Fibroblast of lung (primary cell): Measurements from ENCODE around the gene MED26. TPM values are rescaled to one million over a fixed set of nuclear protein-coding genes. Genes with fewer than 3 reads are reported as not detected.

Experiments
- DNase-seq, 2 donors: peaks; one replicate each; pipeline versions ENCODE4 v3.0.0 to v3.0.0-alpha.2; 2010; ENCODE audit warnings: low read depth in 2 of 2
- H2AFZ ChIP-seq: 2 replicates; pipeline ENCODE4 v1.5.1; 2012; ENCODE audit warnings: low read length, control low read depth, inconsistent platforms
- H3K27ac ChIP-seq: 2 replicates; pipeline ENCODE4 v1.5.1; 2011; ENCODE audit warnings: low read length, control low read depth; ENCODE audit not compliant: insufficient read depth
- H3K27me3 ChIP-seq: 2 replicates; pipeline ENCODE4 v1.5.1; 2011; ENCODE audit warnings: mild to moderate bottlenecking, low read length; ENCODE audit not compliant: control insufficient read depth, insufficient read depth
- H3K36me3 ChIP-seq: 2 replicates; pipeline ENCODE4 v1.5.1; 2011; ENCODE audit warnings: low read length; ENCODE audit not compliant: control insufficient read depth, insufficient read depth
- H3K4me1 ChIP-seq: 2 replicates; pipeline ENCODE4 v1.5.1; 2011; ENCODE audit warnings: low read length; ENCODE audit not compliant: control insufficient read depth, insufficient read depth; ENCODE audit errors: extremely low read depth
- H3K4me2 ChIP-seq: 2 replicates; pipeline ENCODE4 v1.5.1; 2011; ENCODE audit warnings: low read length, control low read depth; ENCODE audit not compliant: insufficient read depth; ENCODE audit errors: extremely low read depth
- H3K4me3 ChIP-seq, 4 experiments: fragments of 200-600 bp in 1 of 4; sonication (generic) in 1 of 4; replicated peaks in 1 of 4; 2 replicates each; pipeline ENCODE4 v1.5.1; 2011 to 2016; ENCODE audit warnings: low read length in 4 of 4, low read depth in 3 of 4, mild to moderate bottlenecking in 3 of 4, control low read depth in 2 of 4, inconsistent platforms in 1 of 4, mixed read lengths in 1 of 4; ENCODE audit not compliant: insufficient read depth in 1 of 4; ENCODE audit errors: control extremely low read depth in 1 of 4
- H3K79me2 ChIP-seq: 2 replicates; pipeline ENCODE4 v1.5.1; 2012; ENCODE audit warnings: mild to moderate bottlenecking, low read length, inconsistent platforms; ENCODE audit not compliant: control insufficient read depth, insufficient read depth
- H3K9ac ChIP-seq: 2 replicates; pipeline ENCODE4 v1.5.1; 2011; ENCODE audit warnings: mild to moderate bottlenecking, low read length, control low read depth; ENCODE audit not compliant: insufficient read depth
- H3K9me3 ChIP-seq: 2 replicates; pipeline ENCODE4 v1.5.1; 2012; ENCODE audit warnings: low read depth, low read length; ENCODE audit not compliant: control insufficient read depth, insufficient read depth
- H4K20me1 ChIP-seq: 2 replicates; pipeline ENCODE4 v1.5.1; 2011; ENCODE audit warnings: low read length; ENCODE audit not compliant: control insufficient read depth, insufficient read depth; ENCODE audit errors: extremely low read depth
- EZH2 ChIP-seq: IDR thresholded peaks from 2 replicates; pipeline ENCODE4 v1.5.1; 2012; ENCODE audit warnings: low read length, control low read depth, mild to moderate bottlenecking; ENCODE audit errors: missing control alignments
- polyA plus RNA-seq, 2 donors: library from polyadenylated mRNA; depleted of rRNA in 1 of 2; stranded (reverse) in 1 of 2; unstranded in 1 of 2; fragments of >200 nt; gene quantifications; 2 replicates each; pipeline ENCODE4 v1.2.1, GENCODE V29; 2011 to 2012; ENCODE audit warnings: missing spikeins in 1 of 2
- total RNA-seq: library from RNA; depleted of rRNA; stranded (reverse); fragments of >200 nt; gene quantifications from 2 replicates; pipeline ENCODE4 v1.2.1, GENCODE V29; 2014
- TF ChIP-seq, protein P1 (sequence below), 2 donors: IDR thresholded peaks in 1 of 2; conservative IDR thresholded peaks in 1 of 2; 1 replicate in 1 of 2; 2 replicates in 1 of 2; pipeline ENCODE4 v1.5.1; 2011 to 2012; ENCODE audit warnings: low read length in 2 of 2, control low read depth in 1 of 2, inconsistent platforms in 1 of 2, low read depth in 1 of 2, mild to moderate bottlenecking in 1 of 2

MED26 gene
- total and polyA plus RNA-seq, 2 donors (not counting 1 experiment from before 2014, with no cell fraction given): 3.7 to 4.5 TPM

DNA sequence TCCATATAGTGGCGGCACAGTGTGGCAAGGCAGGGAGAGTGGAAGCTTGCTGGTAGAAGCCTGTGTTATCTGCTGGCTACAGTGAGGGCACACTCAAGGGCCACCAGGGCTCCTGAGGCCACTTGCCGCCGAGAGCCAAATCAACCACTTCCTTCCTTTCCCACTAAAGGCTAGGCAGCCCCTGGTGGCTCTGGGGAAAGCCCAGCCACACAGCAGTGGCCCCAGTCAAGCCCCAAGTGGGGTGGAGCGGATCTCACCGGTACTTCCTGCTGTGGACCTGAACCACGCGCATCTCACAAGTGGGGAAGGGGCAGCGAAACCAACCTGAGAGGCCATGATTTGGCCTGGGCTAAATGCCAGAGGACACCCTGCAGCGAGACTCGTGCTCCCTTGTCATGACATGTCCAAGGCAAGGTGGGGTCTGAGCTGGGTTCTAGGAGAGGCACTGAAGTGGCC lies 33.8 kb downstream of the MED26 start:
- no peaks in the 10 kb centered on the region for H3K4me1 ChIP-seq
- no peak overlapping the region for H3K4me2 ChIP-seq
- no peaks in the 10 kb centered on the region for H3K9me3 ChIP-seq
- no peak for DNase-seq
- H3K9ac ChIP-seq: no peak overlapping the region
- no peak overlapping the region for H2AFZ ChIP-seq
- no peak overlapping the region for H3K4me3 ChIP-seq
- H3K79me2 ChIP-seq: peaks cover 85% of the 10 kb centered on the region
- no peaks in the 10 kb centered on the region for H3K27me3 ChIP-seq
- H4K20me1 ChIP-seq: peaks cover 4% of the 10 kb centered on the region
- TF ChIP-seq EZH2: no peak
- TF ChIP-seq, protein P1, sequence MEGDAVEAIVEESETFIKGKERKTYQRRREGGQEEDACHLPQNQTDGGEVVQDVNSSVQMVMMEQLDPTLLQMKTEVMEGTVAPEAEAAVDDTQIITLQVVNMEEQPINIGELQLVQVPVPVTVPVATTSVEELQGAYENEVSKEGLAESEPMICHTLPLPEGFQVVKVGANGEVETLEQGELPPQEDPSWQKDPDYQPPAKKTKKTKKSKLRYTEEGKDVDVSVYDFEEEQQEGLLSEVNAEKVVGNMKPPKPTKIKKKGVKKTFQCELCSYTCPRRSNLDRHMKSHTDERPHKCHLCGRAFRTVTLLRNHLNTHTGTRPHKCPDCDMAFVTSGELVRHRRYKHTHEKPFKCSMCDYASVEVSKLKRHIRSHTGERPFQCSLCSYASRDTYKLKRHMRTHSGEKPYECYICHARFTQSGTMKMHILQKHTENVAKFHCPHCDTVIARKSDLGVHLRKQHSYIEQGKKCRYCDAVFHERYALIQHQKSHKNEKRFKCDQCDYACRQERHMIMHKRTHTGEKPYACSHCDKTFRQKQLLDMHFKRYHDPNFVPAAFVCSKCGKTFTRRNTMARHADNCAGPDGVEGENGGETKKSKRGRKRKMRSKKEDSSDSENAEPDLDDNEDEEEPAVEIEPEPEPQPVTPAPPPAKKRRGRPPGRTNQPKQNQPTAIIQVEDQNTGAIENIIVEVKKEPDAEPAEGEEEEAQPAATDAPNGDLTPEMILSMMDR (conservative IDR thresholded peaks at IDR 0.05 in 1 of 2, IDR thresholded peaks at IDR 0.05 in 1 of 2; ENCODE audit: low read depth in 1 of 2, low read length in 2 of 2): no peak
- no peak overlapping the region for H3K27ac ChIP-seq
- H3K36me3 ChIP-seq: no peaks in the 10 kb centered on the region

- Histone ChIP-seq H3K4me3 (no peak overlapping the region), H3K9ac (no peak overlapping the region), H3K9me3 (no peaks in the 10 kb centered on the region), H3K4me1 (peaks cover 2% of the 10 kb centered on the region), H3K36me3 (no peaks in the 10 kb centered on the region), H3K27ac (no peak overlapping the region), H4K20me1 (peaks cover 6% of the 10 kb centered on the region), H3K4me2 (no peak overlapping the region), H2AFZ (no peak overlapping the region), H3K27me3 (no peaks in the 10 kb centered on the region), H3K79me2 (peaks cover 91% of the 10 kb centered on the region)
- TF ChIP-seq EZH2: no peak
- TF ChIP-seq, protein P1 (conservative IDR thresholded peaks at IDR 0.05 in 1 of 2, IDR thresholded peaks at IDR 0.05 in 1 of 2; ENCODE audit: low read depth in 1 of 2, low read length in 2 of 2): no peak
- DNase-seq: no peak
These were observed 34.8 kb downstream of the MED26 start for GRCh38 chr19:16593181-16593580.

DNA sequence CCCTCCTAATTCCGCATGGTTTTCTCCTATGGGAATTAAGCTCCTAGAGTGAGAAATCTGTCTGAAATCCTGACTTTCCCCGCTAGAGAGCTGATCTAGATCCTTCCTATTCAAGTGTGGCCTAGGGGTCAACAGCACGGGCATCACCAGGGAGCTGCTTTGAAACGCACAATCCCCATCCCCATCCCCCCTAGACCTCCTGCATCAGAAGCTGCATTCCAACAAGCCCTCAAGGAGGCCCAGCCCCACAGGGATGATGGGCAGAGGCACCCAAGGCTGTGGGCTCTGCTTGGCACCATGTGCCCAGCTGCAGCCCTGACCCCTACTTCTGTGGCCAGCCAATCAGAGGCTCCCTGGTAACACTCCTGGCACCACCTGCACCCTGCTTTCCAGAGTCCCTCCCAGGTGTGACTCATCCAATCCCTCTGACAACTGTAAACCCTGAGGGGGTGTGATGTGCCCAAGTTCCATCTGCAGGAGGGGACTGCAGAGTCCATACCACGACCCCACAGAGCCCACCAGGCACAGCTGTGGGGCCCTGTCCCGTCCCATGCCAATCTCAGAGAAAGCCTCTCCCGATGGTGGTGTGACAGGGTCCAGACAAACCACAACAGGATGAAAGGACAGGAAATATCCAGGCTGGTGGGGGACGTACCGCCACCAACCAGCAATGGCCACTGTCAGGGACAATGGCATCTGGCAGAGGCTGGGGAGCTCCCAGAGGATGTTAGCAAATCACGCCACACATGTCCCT lies 36.0 kb downstream of the MED26 start:
- no peak overlapping the region for H3K9ac ChIP-seq
- H4K20me1 ChIP-seq: peaks cover 8% of the 10 kb centered on the region
- TF ChIP-seq EZH2: no peak
- TF ChIP-seq, protein P1 (conservative IDR thresholded peaks at IDR 0.05 in 1 of 2, IDR thresholded peaks at IDR 0.05 in 1 of 2; ENCODE audit: low read depth in 1 of 2, low read length in 2 of 2): no peak
- H3K27me3 ChIP-seq: no peaks in the 10 kb centered on the region
- no peaks in the 10 kb centered on the region for H3K9me3 ChIP-seq
- peak in 1 of 2 donors; percentile 20 for DNase-seq
- no peak overlapping the region for H3K4me3 ChIP-seq
- H2AFZ ChIP-seq: no peak overlapping the region
- no peak overlapping the region for H3K27ac ChIP-seq
- H3K4me1 ChIP-seq: peaks cover 2% of the 10 kb centered on the region
- no peaks in the 10 kb centered on the region for H3K36me3 ChIP-seq
- peaks cover 93% of the 10 kb centered on the region for H3K79me2 ChIP-seq
- H3K4me2 ChIP-seq: no peak overlapping the region
